K562 (cell line): Measurements from ENCODE around the gene PACS1. TPM values are rescaled to one million over a fixed set of nuclear protein-coding genes. Genes with fewer than 3 reads are reported as not detected.

ENCODE experiments used
- ATAC-seq: fragments of 200-7000 bp; cut with Tn5 transposase; 3 replicates; pipeline ENCODE4 v1.9.1; 2020; ENCODE audit warnings: moderate library complexity
- BruUV-seq: library from RNA; stranded (reverse); fragments of 400-500 nt; replicated peaks from 2 replicates; lab custom pipeline; 2021; lab: Mats Ljungman, UMichigan
- CTCF ChIA-PET: fragments of 300-600 bp; formaldehyde crosslinking; extraction: SDS; loops from one replicate; lab custom pipeline; 2021; ENCODE audit warnings: low intra/inter-chr PET ratio; lab: Yijun Ruan, JAX
- POLR2A ChIA-PET: fragments of 300-600, 350-650 bp; sonication (Branson Sonifier 250); formaldehyde crosslinking; extraction: SDS; loops from one replicate; lab custom pipeline; 2021; ENCODE audit warnings: antibody characterized with exemption, inconsistent platforms; lab: Yijun Ruan, JAX
- DNase-seq, 4 experiments: peaks; one replicate each; pipeline versions ENCODE4 v3.0.0 to v3.0.0-alpha.2; 2011 to 2018; ENCODE audit warnings: low spot score in 3 of 4, mixed read lengths in 3 of 4; ENCODE audit errors: extremely low read depth in 1 of 4
- FAIRE-seq: peaks from 2 replicates; lab custom pipeline; 2011; peaks lifted over from hg19 to GRCh38; lab: Jason Lieb, UNC
- H2AFZ ChIP-seq: 2 replicates; pipeline ENCODE4 v1.6.0; 2011; ENCODE audit warnings: low read depth, low read length, control low read depth, inconsistent platforms
- H3K27ac ChIP-seq: fragments of 200-600 bp; 3 replicates; pipeline ENCODE4 v1.8.0; 2011; ENCODE audit warnings: low read depth, mild to moderate bottlenecking, control low read depth, inconsistent platforms, low read length, moderate library complexity, mixed read lengths; ENCODE audit errors: extremely low read depth
- H3K27me3 ChIP-seq, 2 experiments: fragments of 300-600 bp in 1 of 2; 2 replicates in 1 of 2; 3 replicates in 1 of 2; pipeline versions ENCODE4 v1.6.0 to v1.8.0; 2011; ENCODE audit warnings: inconsistent platforms in 2 of 2, low read length in 2 of 2, mild to moderate bottlenecking in 1 of 2, mixed read lengths in 1 of 2, moderate library complexity in 1 of 2; ENCODE audit not compliant: control insufficient read depth in 2 of 2, insufficient read depth in 2 of 2
- H3K36me3 ChIP-seq: fragments of 300-600 bp; 3 replicates; pipeline ENCODE4 v1.8.0; 2011; ENCODE audit warnings: mild to moderate bottlenecking, low read length, inconsistent platforms; ENCODE audit not compliant: control insufficient read depth, insufficient read depth
- H3K4me1 ChIP-seq, 2 experiments: fragments of 200-600 bp in 1 of 2; replicated peaks in 1 of 2; 2 replicates in 1 of 2; 3 replicates in 1 of 2; pipeline versions ENCODE4 v1.5.1 to v1.8.0; 2011; ENCODE audit warnings: inconsistent platforms in 2 of 2, low read length in 2 of 2, mild to moderate bottlenecking in 1 of 2, mixed read lengths in 1 of 2, moderate library complexity in 1 of 2; ENCODE audit not compliant: control insufficient read depth in 2 of 2, insufficient read depth in 2 of 2
- H3K4me2 ChIP-seq: 2 replicates; pipeline ENCODE4 v1.6.1; 2011; ENCODE audit warnings: low read length, control low read depth, inconsistent platforms, mixed read lengths; ENCODE audit not compliant: insufficient read depth
- H3K4me3 ChIP-seq: fragments of 200-600 bp; sonication (generic), shearing (Covaris generic); 2 replicates; pipeline ENCODE4 v1.5.1; 2016; ENCODE audit warnings: control low read depth, inconsistent platforms
- H3K79me2 ChIP-seq: fragments of 200-600 bp; 3 replicates; pipeline ENCODE4 v1.8.0; 2011; ENCODE audit warnings: low read length, inconsistent platforms; ENCODE audit not compliant: control insufficient read depth, insufficient read depth
- H3K9ac ChIP-seq, 2 experiments: 2 replicates each; pipeline versions ENCODE4 v1.6.0 to v1.6.1; 2011; ENCODE audit warnings: low read depth in 2 of 2, low read length in 2 of 2, control low read depth in 1 of 2, inconsistent platforms in 1 of 2, mild to moderate bottlenecking in 1 of 2, mixed read lengths in 1 of 2; ENCODE audit not compliant: insufficient read depth in 1 of 2
- H3K9me1 ChIP-seq: one replicate; pipeline ENCODE4 v1.6.0; 2011; ENCODE audit warnings: inconsistent platforms, mild to moderate bottlenecking, low read length, moderate library complexity; ENCODE audit not compliant: control insufficient read depth, insufficient read depth
- H3K9me3 ChIP-seq: replicated peaks from 2 replicates; pipeline ENCODE4 v1.5.1; 2011; ENCODE audit warnings: low read depth, low read length, inconsistent platforms; ENCODE audit not compliant: control insufficient read depth, insufficient read depth
- H4K20me1 ChIP-seq: replicated peaks from 2 replicates; pipeline ENCODE4 v1.6.1; 2011; ENCODE audit warnings: low read length, inconsistent platforms, mixed read lengths; ENCODE audit not compliant: control insufficient read depth, insufficient read depth
- ARHGAP35 ChIP-seq: fragments of 450-650 bp; IDR thresholded peaks from 2 replicates; pipeline ENCODE4 v1.6.1; 2018; ENCODE audit not compliant: partially characterized antibody
- BCOR ChIP-seq: fragments of 450-650 bp; IDR thresholded peaks from 2 replicates; pipeline ENCODE4 v1.6.1; 2016
- KDM1A ChIP-seq, 2 experiments: fragments of 450-650 bp; IDR thresholded peaks; 2 replicates each; pipeline ENCODE4 v1.6.1; 2016; ENCODE audit warnings: mild to moderate bottlenecking in 2 of 2
- RBM25 ChIP-seq: fragments of 200-400 bp; formaldehyde crosslinking; IDR thresholded peaks from 2 replicates; pipeline ENCODE4 v1.6.1; 2018; ENCODE audit warnings: low read length, low read depth, moderate library complexity; ENCODE audit not compliant: severe bottlenecking
- ZC3H8 ChIP-seq: fragments of 450-650 bp; IDR thresholded peaks from 2 replicates; pipeline ENCODE4 v1.6.1; 2017
- ZNF143 ChIP-seq: sonication (generic); formaldehyde crosslinking; IDR thresholded peaks from 2 replicates; pipeline ENCODE4 v1.9.0; 2022; ENCODE audit warnings: mild to moderate bottlenecking, missing genetic modification reagents
- ZNF146 ChIP-seq: IDR thresholded peaks from one replicate; pipeline ENCODE4 v1.6.1; 2018; ENCODE audit warnings: missing compliant biosample characterization; ENCODE audit not compliant: unreplicated experiment
- ZNF165 ChIP-seq: fragments of 250-450 bp; sonication (Bioruptor Pico); IDR thresholded peaks from 2 replicates; pipeline ENCODE4 v1.4.0; 2020; ENCODE audit warnings: borderline replicate concordance
- ZNF431 ChIP-seq: sonication (generic); formaldehyde crosslinking; IDR thresholded peaks from 2 replicates; pipeline ENCODE4 v1.8.0; 2022; ENCODE audit warnings: mild to moderate bottlenecking, missing genetic modification reagents
- WGBS: fragments of 100-300 bp; shearing (Covaris generic); methylation state at CpG from one replicate; pipeline ENCODE4 v1.1.6; 2016; ENCODE audit warnings: low coverage, mixed read lengths; ENCODE audit not compliant: insufficient coverage; ENCODE audit errors: missing lambda C conversion rate; 5-methylcytosine and 5-hydroxymethylcytosine counted together
- in situ Hi-C: fragments of 300-500 bp; cut with MboI; formaldehyde crosslinking; loops from 4 replicates; pipeline ENCODE4 v1.15.0; 2018; ENCODE audit warnings: inconsistent platforms, mixed read lengths
- intact Hi-C: fragments of 100-400 bp; cut with micrococcal nuclease; formaldehyde crosslinking; loops from 2 replicates; pipeline ENCODE4 v1.14.2; 2022
- polyA plus RNA-seq, 8 experiments: library from polyadenylated mRNA; depleted of rRNA in 4 of 8; stranded (reverse) in 5 of 8; unstranded in 3 of 8; fragments of >200 nt; fragmentation: Nextera tagmentation in 2 of 8; fragmentation: Illumina TruSeq in 1 of 8; extraction: Ambion mirVana in 2 of 8; extraction: Trizol in 1 of 8; gene quantifications; 2 replicates each; pipeline versions ENCODE4 v1.2.1 to v1.2.3, GENCODE V29; 2011 to 2014; ENCODE audit warnings: inconsistent platforms in 1 of 8, missing spikeins in 1 of 8
- total RNA-seq, 7 experiments: library from RNA; depleted of rRNA in 6 of 7; stranded (reverse); fragments of >200 nt in 6 of 7; fragmentation: Illumina TruSeq in 2 of 7; extraction: Trizol in 2 of 7; gene quantifications; 2 replicates each; pipeline versions ENCODE4 v1.2.1 to v1.2.3, GENCODE V29; 2011 to 2021; ENCODE audit warnings: low replicate concordance in 1 of 7

The PACS1 gene
- total and polyA plus RNA-seq, 9 of the 15 experiments (the other 6 are each of a cell fraction or from before 2014, with no cell fraction given): 0.34 to 28.1 (median 8.5) TPM

- intact Hi-C loops: no loop called here
- POLR2A ChIA-PET: no interaction called here
- Histone ChIP-seq H2AFZ (no peak overlapping the region), H3K36me3 (no peaks in the 10 kb centered on the region), H3K27ac (no peak overlapping the region), H3K4me1 (peaks cover 3 to 4% of the 10 kb centered on the region in 2 experiments; a peak in 2 of 5 replicates), H3K9me1 (no peaks in the 10 kb centered on the region)
- CTCF ChIA-PET: no interaction called here
- no TSS peak for BruUV-seq
- in situ Hi-C loops: no loop called here
- TF ChIP-seq ZNF431 (CRISPR knock-in tag): no peak
- no peak for TF ChIP-seq ZNF143 (CRISPR knock-in tag)
- 0 out of 4 replicates have a peak, but pooled peaks of 1 of the 2 experiments have one; percentile 16 for TF ChIP-seq KDM1A (IDR thresholded peaks at IDR 0.05)
- TF ChIP-seq RBM25: peak; percentile 51
- peak; percentile 94 for TF ChIP-seq ZNF146
- no peak for TF ChIP-seq ZC3H8
- no peak for TF ChIP-seq ARHGAP35
- no peak for TF ChIP-seq ZNF165 (CRISPR knock-in tag)
- TF ChIP-seq BCOR: 0 out of 2 replicates have a peak, but pooled peaks have one; percentile 28
- TF ChIP-seq, all 486 proteins: peak for 4
- Histone ChIP-seq H4K20me1 (no peaks in the 10 kb centered on the region), H3K4me3 (no peak overlapping the region), H3K27me3 (no peaks in the 10 kb centered on the region), H3K9me3 (no peaks in the 10 kb centered on the region), H3K4me2 (no peak overlapping the region), H3K9ac (no peak overlapping the region), H3K79me2 (no peaks in the 10 kb centered on the region)
- FAIRE-seq (no peak), DNase-seq (no peak), ATAC-seq (no peak)
- WGBS: 96% methylated on average over 3 of the region's 3 CpGs
Measured at GRCh38 chr11:66204412-66204811, 134.3 kb downstream of the PACS1 start.
